Caco-2 (cell line): ENCODE measurements around the gene SLC4A3. TPM values are rescaled to one million over a fixed set of nuclear protein-coding genes. Genes with fewer than 3 reads are reported as not detected.

Experiments
- BruUV-seq: library from RNA; stranded (reverse); fragments of 400-500 nt; replicated peaks from 2 replicates; lab custom pipeline; 2021; lab: Mats Ljungman, UMichigan
- CTCF ChIA-PET: fragments of 300-600 bp; sonication (Branson Sonifier 250); formaldehyde crosslinking; loops from one replicate; lab custom pipeline; 2022; ENCODE audit warnings: antibody characterized with exemption; lab: Charles Lee
- POLR2A ChIA-PET: fragments of 300-600 bp; sonication (Branson Sonifier 250); formaldehyde crosslinking; loops from one replicate; lab custom pipeline; 2022; ENCODE audit warnings: antibody characterized with exemption; lab: Charles Lee
- DNase-seq, 2 experiments: peaks; one replicate each; pipeline versions ENCODE4 v3.0.0 to v3.0.0-alpha.2; 2020 to 2022
- H3K27me3 ChIP-seq: replicated peaks from 2 replicates; pipeline ENCODE4 v1.6.0; 2011; ENCODE audit warnings: low read length; ENCODE audit not compliant: control insufficient read depth, insufficient read depth
- H3K36me3 ChIP-seq: 2 replicates; pipeline ENCODE4 v1.5.1; 2011; ENCODE audit warnings: low read length; ENCODE audit not compliant: control insufficient read depth, insufficient read depth
- H3K4me1 ChIP-seq: fragments of 250-450 bp; sonication (Bioruptor Pico); 2 replicates; pipeline ENCODE4 v1.5.1; 2020; ENCODE audit warnings: mild to moderate bottlenecking
- H3K4me3 ChIP-seq: 2 replicates; pipeline ENCODE4 v1.5.1; 2011; ENCODE audit warnings: low read depth, mild to moderate bottlenecking, control low read depth, low read length
- H3K9me3 ChIP-seq: fragments of 250-450 bp; sonication (Bioruptor Pico); 2 replicates; pipeline ENCODE4 v1.5.1; 2020; ENCODE audit warnings: mild to moderate bottlenecking, moderate library complexity
- H3K27ac Mint-ChIP-seq: one replicate; pipeline ENCODE4 v1.8.0; 2022; ENCODE audit warnings: mixed read lengths; ENCODE audit not compliant: unreplicated experiment
- H3K27me3 Mint-ChIP-seq: one replicate; pipeline ENCODE4 v1.8.0; 2022; ENCODE audit warnings: mixed read lengths; ENCODE audit not compliant: insufficient read depth, unreplicated experiment
- H3K36me3 Mint-ChIP-seq: one replicate; pipeline ENCODE4 v1.8.0; 2022; ENCODE audit warnings: mild to moderate bottlenecking, mixed read lengths; ENCODE audit not compliant: insufficient read depth, unreplicated experiment
- H3K4me1 Mint-ChIP-seq: one replicate; pipeline ENCODE4 v1.8.0; 2022; ENCODE audit warnings: low read depth, mixed read lengths; ENCODE audit not compliant: unreplicated experiment
- H3K4me3 Mint-ChIP-seq: one replicate; pipeline ENCODE4 v1.8.0; 2022; ENCODE audit warnings: mild to moderate bottlenecking, moderate library complexity, mixed read lengths; ENCODE audit not compliant: unreplicated experiment
- H3K9me3 Mint-ChIP-seq: one replicate; pipeline ENCODE4 v1.8.0; 2022; ENCODE audit warnings: mixed read lengths; ENCODE audit not compliant: unreplicated experiment
- intact Hi-C: fragments of 100-400 bp; cut with micrococcal nuclease; formaldehyde crosslinking; loops from one replicate; pipeline ENCODE4 v1.10.0; 2022; ENCODE audit not compliant: unreplicated experiment
- total RNA-seq: library from RNA; stranded (reverse); gene quantifications from 2 replicates; pipeline ENCODE4 v1.2.3, GENCODE V29; 2022
- TF ChIP-seq, protein P1 (sequence below), 2 experiments: fragments of 200-600 bp in 1 of 2; IDR thresholded peaks; 1 replicate in 1 of 2; 2 replicates in 1 of 2; pipeline versions ENCODE4 v1.5.1 to v1.8.0; 2011 to 2022; ENCODE audit warnings: antibody characterized with exemption in 1 of 2, control low read depth in 1 of 2, inconsistent platforms in 1 of 2, low read depth in 1 of 2, low read length in 1 of 2, mild to moderate bottlenecking in 1 of 2, moderate library complexity in 1 of 2; ENCODE audit not compliant: insufficient read depth in 1 of 2, severe bottlenecking in 1 of 2, unreplicated experiment in 1 of 2

SLC4A3 gene
- total RNA-seq, 1 experiment from 2014 or later, result 6.2 TPM

DNA sequence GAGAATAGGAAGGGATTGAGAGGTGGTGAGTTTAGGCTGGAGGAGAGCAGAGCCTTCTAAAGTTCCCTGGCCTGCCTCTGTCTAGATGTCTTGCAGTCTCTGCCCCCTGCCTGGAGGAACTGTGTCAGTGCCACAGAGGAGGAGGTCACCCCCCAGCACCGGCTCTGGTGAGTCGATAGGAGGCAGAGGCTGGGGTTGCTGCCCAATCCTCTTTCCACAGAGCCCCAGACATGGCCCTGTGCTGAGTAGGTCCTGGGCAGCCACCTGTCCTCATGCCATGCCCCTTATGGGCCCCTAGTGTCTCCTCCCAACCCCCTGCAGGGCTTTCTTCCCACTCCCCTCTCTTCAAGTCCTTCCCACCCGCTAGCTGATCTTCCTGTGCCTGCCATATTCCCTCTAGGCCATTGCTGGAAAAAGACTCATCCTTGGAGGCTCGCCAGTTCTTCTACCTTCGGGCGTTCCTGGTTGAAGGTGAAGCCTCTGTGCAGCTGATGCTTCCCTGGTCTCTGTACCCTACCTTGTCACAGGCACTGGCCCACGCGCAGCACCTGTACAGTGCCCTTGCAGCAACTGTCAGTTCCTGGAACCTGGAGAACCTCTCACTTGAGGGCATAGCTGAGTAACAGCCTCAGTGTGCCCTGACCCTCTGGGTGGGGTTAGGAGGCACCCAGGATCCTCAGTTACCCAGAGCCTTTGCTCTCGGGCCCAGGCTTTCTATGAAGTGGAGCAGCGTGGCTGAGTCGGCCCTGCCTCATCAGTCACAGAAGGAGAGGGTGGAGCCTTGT lies 13.2 kb upstream of the SLC4A3 start:
- H3K9me3 Mint-ChIP-seq, result no peaks in the 10 kb centered on the region
- no TSS peak for BruUV-seq
- no peak for DNase-seq
- no peak overlapping the region for H3K27ac Mint-ChIP-seq
- POLR2A ChIA-PET, result no interaction called here
- no peaks in the 10 kb centered on the region; the same call in 1 of the 2 replicates for H3K36me3 ChIP-seq
- H3K27me3 ChIP-seq, result no peaks in the 10 kb centered on the region
- intact Hi-C loops, result no loop called here
- CTCF ChIA-PET, result no interaction called here
- H3K4me1 ChIP-seq, result no peaks in the 10 kb centered on the region
- H3K4me1 Mint-ChIP-seq, result no peaks in the 10 kb centered on the region
- H3K27me3 Mint-ChIP-seq, result no peaks in the 10 kb centered on the region
- H3K4me3 Mint-ChIP-seq, result no peak overlapping the region
- H3K9me3 ChIP-seq, result no peaks in the 10 kb centered on the region
- no peaks in the 10 kb centered on the region for H3K36me3 Mint-ChIP-seq
- no peak overlapping the region for H3K4me3 ChIP-seq
- TF ChIP-seq, protein P1, sequence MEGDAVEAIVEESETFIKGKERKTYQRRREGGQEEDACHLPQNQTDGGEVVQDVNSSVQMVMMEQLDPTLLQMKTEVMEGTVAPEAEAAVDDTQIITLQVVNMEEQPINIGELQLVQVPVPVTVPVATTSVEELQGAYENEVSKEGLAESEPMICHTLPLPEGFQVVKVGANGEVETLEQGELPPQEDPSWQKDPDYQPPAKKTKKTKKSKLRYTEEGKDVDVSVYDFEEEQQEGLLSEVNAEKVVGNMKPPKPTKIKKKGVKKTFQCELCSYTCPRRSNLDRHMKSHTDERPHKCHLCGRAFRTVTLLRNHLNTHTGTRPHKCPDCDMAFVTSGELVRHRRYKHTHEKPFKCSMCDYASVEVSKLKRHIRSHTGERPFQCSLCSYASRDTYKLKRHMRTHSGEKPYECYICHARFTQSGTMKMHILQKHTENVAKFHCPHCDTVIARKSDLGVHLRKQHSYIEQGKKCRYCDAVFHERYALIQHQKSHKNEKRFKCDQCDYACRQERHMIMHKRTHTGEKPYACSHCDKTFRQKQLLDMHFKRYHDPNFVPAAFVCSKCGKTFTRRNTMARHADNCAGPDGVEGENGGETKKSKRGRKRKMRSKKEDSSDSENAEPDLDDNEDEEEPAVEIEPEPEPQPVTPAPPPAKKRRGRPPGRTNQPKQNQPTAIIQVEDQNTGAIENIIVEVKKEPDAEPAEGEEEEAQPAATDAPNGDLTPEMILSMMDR (IDR thresholded peaks at IDR 0.05; ENCODE audit: insufficient read depth in 1 of 2, low read depth in 1 of 2, low read length in 1 of 2, severe bottlenecking in 1 of 2, unreplicated experiment in 1 of 2), result no peak

DNA sequence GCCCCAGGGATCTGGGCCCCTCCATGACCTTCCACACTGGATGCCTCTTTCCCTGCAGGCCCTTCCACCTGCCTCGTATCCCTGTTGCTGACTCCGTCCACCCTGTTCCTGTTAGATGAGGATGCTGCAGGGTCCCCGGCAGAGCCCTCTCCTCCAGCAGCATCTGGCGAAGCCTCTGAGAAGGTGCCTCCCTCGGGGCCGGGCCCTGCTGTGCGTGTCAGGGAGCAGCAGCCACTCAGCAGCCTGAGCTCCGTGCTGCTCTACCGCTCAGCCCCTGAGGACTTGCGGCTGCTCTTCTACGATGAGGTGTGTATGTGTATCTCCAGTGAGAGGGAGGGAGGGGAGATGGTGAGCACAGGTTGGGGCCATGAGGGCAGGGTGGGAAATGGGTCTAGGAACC lies 12.4 kb upstream of the SLC4A3 start:
- Histone ChIP-seq H3K36me3 (no peaks in the 10 kb centered on the region; the same call in 1 of the 2 replicates), H3K4me1 (no peaks in the 10 kb centered on the region), H3K4me3 (no peak overlapping the region), H3K27me3 (no peaks in the 10 kb centered on the region), H3K9me3 (no peaks in the 10 kb centered on the region)
- no peaks in the 10 kb centered on the region for H3K4me1 Mint-ChIP-seq
- no peaks in the 10 kb centered on the region for H3K9me3 Mint-ChIP-seq
- intact Hi-C loops, result no loop called here
- TF ChIP-seq, protein P1 (IDR thresholded peaks at IDR 0.05; ENCODE audit: insufficient read depth in 1 of 2, low read depth in 1 of 2, low read length in 1 of 2, severe bottlenecking in 1 of 2, unreplicated experiment in 1 of 2), result no peak
- no peak overlapping the region for H3K4me3 Mint-ChIP-seq
- no peak overlapping the region for H3K27ac Mint-ChIP-seq
- no peaks in the 10 kb centered on the region for H3K27me3 Mint-ChIP-seq
- CTCF ChIA-PET, result no interaction called here
- POLR2A ChIA-PET, result no interaction called here
- no peaks in the 10 kb centered on the region for H3K36me3 Mint-ChIP-seq
- no peak for DNase-seq
- no TSS peak for BruUV-seq

DNA sequence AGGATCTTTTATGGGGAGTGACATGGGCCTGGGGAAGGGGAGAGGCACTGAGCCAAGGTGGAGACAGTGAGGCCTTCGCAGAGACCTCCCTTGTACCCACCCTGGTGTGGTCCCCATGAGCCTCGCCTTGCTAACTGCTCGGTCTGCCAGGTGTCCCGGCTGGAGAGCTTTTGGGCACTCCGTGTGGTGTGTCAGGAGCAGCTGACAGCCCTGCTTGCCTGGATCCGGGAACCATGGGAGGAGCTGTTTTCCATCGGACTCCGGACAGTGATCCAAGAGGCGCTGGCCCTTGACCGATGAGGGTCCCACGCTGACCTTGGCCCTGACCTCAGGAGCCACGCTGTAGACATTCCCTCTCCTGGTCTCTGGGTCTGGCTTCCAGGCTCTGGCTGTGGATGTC lies 11.5 kb upstream of the SLC4A3 start:
- Mint-ChIP-seq H3K4me3 (no peak overlapping the region), H3K27ac (no peak overlapping the region), H3K27me3 (no peaks in the 10 kb centered on the region), H3K36me3 (no peaks in the 10 kb centered on the region), H3K4me1 (no peaks in the 10 kb centered on the region), H3K9me3 (no peaks in the 10 kb centered on the region)
- CTCF ChIA-PET, result no interaction called here
- no peaks in the 10 kb centered on the region for H3K4me1 ChIP-seq
- no peak for DNase-seq
- TF ChIP-seq, protein P1 (IDR thresholded peaks at IDR 0.05; ENCODE audit: insufficient read depth in 1 of 2, low read depth in 1 of 2, low read length in 1 of 2, severe bottlenecking in 1 of 2, unreplicated experiment in 1 of 2), result no peak
- no peaks in the 10 kb centered on the region for H3K9me3 ChIP-seq
- POLR2A ChIA-PET, result no interaction called here
- H3K36me3 ChIP-seq, result no peaks in the 10 kb centered on the region; the same call in 1 of the 2 replicates
- BruUV-seq, result no TSS peak
- intact Hi-C loops, result no loop called here
- H3K27me3 ChIP-seq, result no peaks in the 10 kb centered on the region
- no peak overlapping the region for H3K4me3 ChIP-seq
